HepG2 (cell line): ENCODE measurements around the gene CDC34. TPM values are rescaled to one million over a fixed set of nuclear protein-coding genes. Genes with fewer than 3 reads are reported as not detected.

ENCODE experiments used
- ATAC-seq: fragments of 200-7000 bp; cut with Tn5 transposase; 3 replicates; pipeline ENCODE4 v1.9.1; 2020; ENCODE audit warnings: mild to moderate bottlenecking, moderate library complexity
- BruUV-seq: library from RNA; stranded (reverse); fragments of 400-500 nt; replicated peaks from 2 replicates; lab custom pipeline; 2021; lab: Mats Ljungman, UMichigan
- CTCF ChIA-PET: fragments of 300-600 bp; formaldehyde crosslinking; extraction: SDS; loops from one replicate; lab custom pipeline; 2021; ENCODE audit warnings: low total read pairs, inconsistent platforms, low intra/inter-chr PET ratio; lab: Yijun Ruan, JAX
- POLR2A ChIA-PET: fragments of 350-600 bp; sonication (Branson Sonifier 250); formaldehyde crosslinking; loops from one replicate; lab custom pipeline; 2020; ENCODE audit warnings: antibody characterized with exemption, inconsistent platforms; lab: Yijun Ruan, JAX
- DNase-seq: peaks from one replicate; pipeline ENCODE4 v3.0.0-alpha.2; 2015; ENCODE audit warnings: low spot score
- FAIRE-seq: peaks from 3 replicates; lab custom pipeline; 2011; peaks lifted over from hg19 to GRCh38; lab: Jason Lieb, UNC
- H2AFZ ChIP-seq: one replicate; pipeline ENCODE4 v1.6.1; 2011; ENCODE audit warnings: low read length, inconsistent platforms
- H3K27ac ChIP-seq: fragments of 300-600 bp; 3 replicates; pipeline ENCODE4 v1.8.0; 2011; ENCODE audit warnings: mixed run types, mild to moderate bottlenecking, mixed read lengths, low read length, inconsistent platforms; ENCODE audit not compliant: insufficient read depth; ENCODE audit errors: extremely low read length
- H3K27me3 ChIP-seq, 2 experiments: fragments of 200-600 bp in 1 of 2; 2 replicates in 1 of 2; 3 replicates in 1 of 2; pipeline versions ENCODE4 v1.6.0 to v1.8.0; 2011; ENCODE audit warnings: low read length in 2 of 2, mild to moderate bottlenecking in 2 of 2, moderate library complexity in 2 of 2, inconsistent platforms in 1 of 2; ENCODE audit not compliant: insufficient read depth in 2 of 2, control insufficient read depth in 1 of 2
- H3K36me3 ChIP-seq, 2 experiments: fragments of 200-600 bp in 1 of 2; replicated peaks in 1 of 2; 2 replicates in 1 of 2; 3 replicates in 1 of 2; pipeline versions ENCODE4 v1.5.1 to v1.8.0; 2011; ENCODE audit warnings: low read length in 2 of 2, inconsistent platforms in 1 of 2; ENCODE audit not compliant: insufficient read depth in 2 of 2, control insufficient read depth in 1 of 2
- H3K4me1 ChIP-seq: 2 replicates; pipeline ENCODE4 v1.5.1; 2012; ENCODE audit warnings: low read length, inconsistent platforms; ENCODE audit not compliant: insufficient read depth
- H3K4me2 ChIP-seq: 2 replicates; pipeline ENCODE4 v1.6.0; 2011; ENCODE audit warnings: low read depth, low read length, inconsistent platforms
- H3K4me3 ChIP-seq, 3 experiments: fragments of 200-600 bp in 1 of 3; sonication (generic), shearing (Covaris generic) in 1 of 3; replicated peaks in 1 of 3; 2 replicates each; pipeline ENCODE4 v1.5.1; 2011 to 2016; ENCODE audit warnings: low read length in 3 of 3, inconsistent platforms in 2 of 3, low read depth in 2 of 3, mild to moderate bottlenecking in 2 of 3, control low read depth in 1 of 3, mixed read lengths in 1 of 3; ENCODE audit not compliant: insufficient read depth in 1 of 3
- H3K79me2 ChIP-seq: one replicate; pipeline ENCODE4 v1.6.1; 2011; ENCODE audit warnings: low read length, inconsistent platforms; ENCODE audit not compliant: insufficient read depth
- H3K9ac ChIP-seq: 2 replicates; pipeline ENCODE4 v1.6.0; 2011; ENCODE audit warnings: mild to moderate bottlenecking, low read depth, low read length, inconsistent platforms; ENCODE audit not compliant: insufficient read depth
- H3K9me3 ChIP-seq: 2 replicates; pipeline ENCODE4 v1.5.1; 2012; ENCODE audit warnings: mild to moderate bottlenecking, low read length
- H4K20me1 ChIP-seq: 2 replicates; pipeline ENCODE4 v1.6.0; 2011; ENCODE audit warnings: inconsistent platforms, mild to moderate bottlenecking, low read length, moderate library complexity; ENCODE audit not compliant: insufficient read depth
- FOXC1 ChIP-seq: sonication (generic); formaldehyde crosslinking; IDR thresholded peaks from 2 replicates; pipeline ENCODE4 v1.8.0; 2022; ENCODE audit warnings: mild to moderate bottlenecking, missing genetic modification reagents, borderline replicate concordance
- ZNF580 ChIP-seq: IDR thresholded peaks from 2 replicates; pipeline ENCODE4 v1.6.1; 2016; ENCODE audit warnings: low read depth, borderline replicate concordance
- ZNF770 ChIP-seq: sonication (generic); formaldehyde crosslinking; IDR thresholded peaks from 2 replicates; pipeline ENCODE4 v1.5.0; 2020; ENCODE audit warnings: mild to moderate bottlenecking, missing genetic modification reagents
- WGBS: methylation state at CpG from one replicate; pipeline ENCODE4 v1.1.6; 2017; ENCODE audit warnings: low lambda C conversion rate; 5-methylcytosine and 5-hydroxymethylcytosine counted together
- in situ Hi-C: cut with HindIII; loops from 2 replicates; pipeline ENCODE4 v1.10.0; 2017; ENCODE audit warnings: low pct_unique_long_range_greater_than_20kb; ENCODE audit not compliant: extremely low pct_ligation_motif_present
- intact Hi-C: fragments of 100-400 bp; cut with micrococcal nuclease; formaldehyde crosslinking; loops from one replicate; pipeline ENCODE4 v1.10.0; 2022; ENCODE audit not compliant: unreplicated experiment
- polyA plus RNA-seq, 8 experiments: library from polyadenylated mRNA; depleted of rRNA in 3 of 8; stranded (reverse) in 7 of 8; unstranded in 1 of 8; fragments of >200 nt; fragmentation: Illumina TruSeq in 4 of 8; extraction: Trizol in 4 of 8; gene quantifications; 2 replicates each; pipeline versions ENCODE4 v1.2.1 to v1.2.3, GENCODE V29; 2011 to 2016; ENCODE audit warnings: low read depth in 4 of 8, missing spikeins in 1 of 8, mixed read lengths in 1 of 8; ENCODE audit not compliant: insufficient read depth in 1 of 8
- total RNA-seq, 5 experiments: library from RNA; depleted of rRNA; stranded (reverse); fragments of >200 nt; fragmentation: Illumina TruSeq; extraction: Trizol; gene quantifications; 2 replicates each; pipeline ENCODE4 v1.2.3, GENCODE V29; 2016; ENCODE audit warnings: low read depth in 1 of 5

Gene CDC34
- total and polyA plus RNA-seq, 2 of the 13 experiments (the other 11 are each of a cell fraction or from before 2014, with no cell fraction given), result 138 to 150 TPM

- DNase-seq (no peak), ATAC-seq (peak; percentile 15; the same call in 1 of the 3 replicates), FAIRE-seq (no peak)
- TF ChIP-seq FOXC1 (CRISPR knock-in tag) (no peak), ZNF770 (peak; percentile 45; the same call in 1 of the 2 replicates), ZNF580 (CRISPR knock-in tag) (no peak)
- Histone ChIP-seq H3K4me1 (peaks cover 34% of the 10 kb centered on the region), H3K79me2 (no peaks in the 10 kb centered on the region), H3K9ac (no peak overlapping the region), H2AFZ (no peak overlapping the region), H3K27me3 (no peaks in the 10 kb centered on the region), H3K27ac (no peak overlapping the region), H3K4me3 (no peak overlapping the region), H3K36me3 (no peaks in the 10 kb centered on the region), H3K9me3 (no peaks in the 10 kb centered on the region), H4K20me1 (no peaks in the 10 kb centered on the region), H3K4me2 (no peak overlapping the region)
- intact Hi-C loops (no loop called here), in situ Hi-C loops (no loop called here)
- WGBS, result 64% methylated on average over 10 of the region's 10 CpGs
- BruUV-seq, result no TSS peak
- ChIA-PET POLR2A (interaction anchor here (0.6 to 1.8 kb wide), 4 partner anchors 11 to 155 kb away, joined by 3 to 8 read pairs (median 6); no protein-coding TSS in a partner anchor), CTCF (no interaction called here)
Observed at GRCh38 chr19:517721-518597, 13.6 kb upstream of the CDC34 start.
